GM21576 (cell line): ENCODE measurements around the gene IGF1R.

ENCODE experiments used
- ATAC-seq: cut with Tn5 transposase; IDR thresholded peaks from one replicate; pipeline ENCODE4 v1.9.1; 2021; ENCODE audit warnings: mild to moderate bottlenecking, moderate library complexity; ENCODE audit not compliant: unreplicated experiment

The IGF1R gene

GRCh38 chr15:98853617-98854420 lies 205.5 kb downstream of the IGF1R start:
- ATAC-seq: no peak

GRCh38 chr15:98854496-98854895 lies 206.2 kb downstream of the IGF1R start:
- no peak for ATAC-seq

GRCh38 chr15:98855067-98855814 lies 206.9 kb downstream of the IGF1R start:
- ATAC-seq: no peak

- ATAC-seq: no peak
These were observed 207.6 kb downstream of the IGF1R start for GRCh38 chr15:98855815-98856531.

- no peak for ATAC-seq
These were observed 208.2 kb downstream of the IGF1R start for GRCh38 chr15:98856532-98856907.

GRCh38 chr15:98858610-98859023 lies 210.3 kb downstream of the IGF1R start:
- ATAC-seq: no peak

- no peak for ATAC-seq
These were observed 210.8 kb downstream of the IGF1R start for GRCh38 chr15:98859149-98859548.

GRCh38 chr15:98860281-98861041 lies 212.1 kb downstream of the IGF1R start:
- no peak for ATAC-seq

- no peak for ATAC-seq
These were observed 212.8 kb downstream of the IGF1R start for GRCh38 chr15:98861188-98861587.

GRCh38 chr15:98863983-98864382 lies 215.6 kb downstream of the IGF1R start:
- ATAC-seq: no peak

GRCh38 chr15:98865397-98866339 lies 217.3 kb downstream of the IGF1R start:
- ATAC-seq: peak; percentile 88

GRCh38 chr15:98866511-98866910 lies 218.2 kb downstream of the IGF1R start:
- ATAC-seq: no peak

GRCh38 chr15:98868564-98868963 lies 220.2 kb downstream of the IGF1R start:
- no peak for ATAC-seq

GRCh38 chr15:98870788-98871187 lies 222.4 kb downstream of the IGF1R start:
- no peak for ATAC-seq

- ATAC-seq: no peak
These were observed 224.4 kb downstream of the IGF1R start for GRCh38 chr15:98872774-98873173.

GRCh38 chr15:98873441-98874218 lies 225.3 kb downstream of the IGF1R start:
- no peak for ATAC-seq

GRCh38 chr15:98874370-98874769 lies 226.0 kb downstream of the IGF1R start:
- no peak for ATAC-seq

GRCh38 chr15:98874773-98875172 lies 226.4 kb downstream of the IGF1R start:
- ATAC-seq: no peak

- no peak for ATAC-seq
These were observed 227.0 kb downstream of the IGF1R start for GRCh38 chr15:98875309-98875708.
